Stimulated activated effector memory CD8-positive, alpha-beta T cell treated with anti-CD3 and anti-CD28 coated beads, Interleukin-12 subunit alpha, Interleukin-12 subunit beta, amount 100 ng/mL, for 72 hours (primary cell): Measurements from ENCODE around the gene CORO2A.

Experiments used
- ATAC-seq: fragments of 150-1000 bp; cut with Tn5 transposase; 2 replicates; pipeline ENCODE4 v1.10.0; 2021
- DNase-seq, 2 donors: peaks; one replicate each; pipeline ENCODE4 v3.0.0; 2021 to 2022; ENCODE audit warnings: low spot score in 2 of 2
- H3K27ac Mint-ChIP-seq: one replicate; pipeline ENCODE4 v1.8.0; 2022; ENCODE audit warnings: mild to moderate bottlenecking, mixed read lengths
- H3K36me3 Mint-ChIP-seq: one replicate; pipeline ENCODE4 v1.8.0; 2022; ENCODE audit warnings: mild to moderate bottlenecking, mixed read lengths
- H3K4me1 Mint-ChIP-seq: one replicate; pipeline ENCODE4 v1.8.0; 2022; ENCODE audit warnings: mixed read lengths
- H3K4me3 Mint-ChIP-seq: one replicate; pipeline ENCODE4 v1.8.0; 2022; ENCODE audit warnings: mild to moderate bottlenecking, mixed read lengths
- H3K9me3 Mint-ChIP-seq: one replicate; pipeline ENCODE4 v1.8.0; 2022; ENCODE audit warnings: mixed read lengths

The CORO2A gene

DNA sequence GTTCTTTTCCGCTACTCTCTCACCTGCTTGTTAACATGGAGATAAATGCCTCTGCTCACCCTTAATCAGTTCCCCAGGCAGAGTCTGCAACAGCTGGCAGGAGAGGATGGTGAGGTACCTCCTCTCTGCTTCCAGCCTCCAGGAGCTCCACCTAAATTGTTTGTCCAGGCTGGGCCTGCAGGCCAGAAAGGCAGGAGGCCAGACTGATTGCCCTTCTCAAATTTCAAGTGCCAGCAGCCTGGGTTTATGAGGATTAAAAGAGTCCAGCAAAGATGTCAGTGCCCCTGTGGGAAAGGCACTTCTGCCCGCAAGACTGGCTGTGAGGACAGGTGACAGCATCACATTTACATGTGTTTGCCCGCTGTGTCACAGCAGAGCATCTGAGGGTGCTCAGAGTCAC is 19.8 kb downstream of the CORO2A start:
- Mint-ChIP-seq H3K9me3 (no peaks in the 10 kb centered on the region), H3K27ac (no peak overlapping the region), H3K4me3 (no peak overlapping the region), H3K36me3 (peaks cover 9% of the 10 kb centered on the region), H3K4me1 (peaks cover 50% of the 10 kb centered on the region)
- DNase-seq (no peak), ATAC-seq (no peak)

DNA sequence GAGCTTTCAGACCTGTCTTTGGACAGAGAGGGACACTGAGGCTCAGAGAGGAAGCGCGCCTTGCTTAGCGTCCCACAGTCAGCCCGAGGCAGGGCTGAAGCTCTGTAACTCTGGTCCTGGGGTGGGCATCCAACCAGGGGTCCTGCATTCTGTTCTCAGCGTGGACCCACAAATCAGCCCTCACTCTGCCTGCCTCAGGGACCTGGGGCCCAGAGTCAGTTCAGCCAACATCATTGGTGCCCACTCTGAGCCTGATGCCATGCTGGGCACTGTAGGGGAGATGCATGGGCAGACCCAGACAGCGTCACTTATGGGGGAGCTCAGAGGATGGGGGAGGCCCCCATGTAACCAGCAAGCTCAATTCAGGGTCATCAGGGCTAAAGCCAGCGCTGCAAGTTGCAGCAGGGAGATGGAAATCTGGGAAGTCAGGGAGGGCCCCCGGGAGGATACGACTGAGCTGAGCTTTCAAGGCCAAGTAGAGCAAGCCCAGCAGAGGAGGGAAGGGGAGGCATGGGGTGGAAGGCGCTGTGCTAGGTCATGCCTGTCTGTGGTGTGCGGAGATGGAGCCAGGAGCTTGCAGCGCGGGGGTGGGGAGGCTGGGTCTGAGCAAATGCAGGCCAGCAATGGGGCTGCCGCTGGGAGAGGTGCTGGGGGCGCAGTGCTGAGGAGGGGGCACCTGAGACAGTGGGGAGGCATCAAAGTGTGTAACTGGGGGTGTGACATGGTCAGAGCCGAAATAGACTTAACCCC is 21.1 kb downstream of the CORO2A start:
- Mint-ChIP-seq H3K27ac (peak overlapping the region; percentile 88), H3K9me3 (no peaks in the 10 kb centered on the region), H3K4me3 (no peak overlapping the region), H3K4me1 (peaks cover 47% of the 10 kb centered on the region), H3K36me3 (peaks cover 9% of the 10 kb centered on the region)
- ATAC-seq = no peak
- no peak for DNase-seq

DNA sequence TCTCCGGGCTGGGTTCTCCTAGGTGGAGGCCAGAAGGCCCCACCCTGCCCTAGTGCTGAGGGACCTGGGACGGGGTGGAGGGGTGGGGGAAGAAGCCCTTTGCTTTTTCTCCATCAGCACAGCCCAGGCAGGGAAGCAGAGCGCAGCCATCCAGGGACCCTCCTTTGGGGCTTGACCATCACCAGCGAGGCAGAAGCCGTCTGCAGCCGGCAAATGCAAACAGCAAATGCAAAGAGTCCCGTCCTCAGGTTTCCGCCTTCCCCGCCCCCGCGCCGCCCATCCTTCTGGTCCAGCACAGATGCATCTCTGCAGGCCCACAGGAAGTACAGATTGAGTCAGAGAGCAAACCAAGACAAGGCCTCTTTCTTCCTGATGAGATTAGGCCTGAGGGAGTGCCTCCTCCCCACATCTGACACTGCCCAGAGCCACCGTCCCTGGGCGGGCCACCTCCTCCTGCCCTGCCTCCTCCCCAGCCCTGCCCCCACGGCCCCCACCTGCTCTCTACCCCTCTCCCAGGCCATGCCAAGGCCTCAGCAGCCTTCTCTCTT is 23.4 kb downstream of the CORO2A start:
- Mint-ChIP-seq H3K9me3 (no peaks in the 10 kb centered on the region), H3K36me3 (peaks cover 9% of the 10 kb centered on the region), H3K27ac (peak overlapping the region; percentile 98), H3K4me3 (peak overlapping the region; percentile 68), H3K4me1 (peaks cover 56% of the 10 kb centered on the region)
- ATAC-seq (peak; percentile 99), DNase-seq (peak; percentile 36 to 81)

DNA sequence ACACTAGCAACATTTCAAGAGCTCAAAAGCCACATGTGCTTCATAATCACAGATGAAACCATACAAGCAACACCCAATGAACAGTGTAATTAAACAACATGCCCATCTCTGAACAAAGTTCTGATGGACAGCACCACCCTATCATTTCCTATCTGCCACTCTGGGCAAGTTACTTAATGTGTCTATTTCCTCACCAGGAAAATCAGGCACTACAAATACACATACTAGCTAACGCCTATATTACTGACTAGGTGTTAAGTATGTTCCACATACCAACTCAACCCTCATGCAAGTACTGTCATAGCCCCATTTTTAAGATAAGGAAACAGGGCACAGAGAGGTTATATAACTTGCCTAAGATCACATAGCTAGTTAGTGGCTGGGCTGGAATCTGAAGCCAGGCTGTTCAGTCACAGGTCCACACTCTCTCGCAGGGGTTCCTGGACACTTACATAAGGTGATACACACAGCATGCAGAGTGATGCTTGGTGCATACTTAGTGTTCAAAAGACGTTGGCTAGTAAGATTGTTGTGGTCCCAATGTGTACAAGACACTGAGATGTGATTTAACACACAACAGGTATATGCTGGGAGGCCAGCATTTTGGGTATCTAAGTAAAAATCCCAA is 24.2 kb downstream of the CORO2A start:
- ATAC-seq (no peak), DNase-seq (no peak)
- H3K9me3 Mint-ChIP-seq = no peaks in the 10 kb centered on the region
- H3K4me1 Mint-ChIP-seq = peaks cover 64% of the 10 kb centered on the region
- H3K36me3 Mint-ChIP-seq = peaks cover 9% of the 10 kb centered on the region
- peak overlapping the region; percentile 68 for H3K4me3 Mint-ChIP-seq
- H3K27ac Mint-ChIP-seq = no peak overlapping the region

DNA sequence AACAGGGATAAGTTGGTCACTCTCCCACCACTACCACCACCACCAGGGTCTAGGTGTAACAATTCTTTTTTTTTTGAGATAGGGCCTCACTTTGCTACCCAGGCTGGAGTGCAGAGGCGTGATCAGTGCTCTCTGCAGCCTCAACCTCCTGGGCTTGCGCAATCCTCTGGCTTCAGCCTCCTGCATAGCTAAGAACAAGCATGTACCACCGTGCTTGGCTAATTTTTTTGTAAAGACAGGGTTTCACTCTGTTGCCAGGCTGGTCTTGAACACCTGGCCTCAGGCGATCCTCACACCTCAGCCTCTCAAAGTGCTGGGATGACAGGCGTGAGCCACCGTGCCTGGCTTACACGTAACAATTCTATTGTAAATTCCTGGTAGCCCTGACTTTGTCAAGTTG is 27.5 kb downstream of the CORO2A start:
- Mint-ChIP-seq H3K4me3 (no peak overlapping the region), H3K27ac (no peak overlapping the region), H3K9me3 (no peaks in the 10 kb centered on the region), H3K36me3 (no peaks in the 10 kb centered on the region), H3K4me1 (peaks cover 59% of the 10 kb centered on the region)
- no peak for ATAC-seq
- DNase-seq = no peak

DNA sequence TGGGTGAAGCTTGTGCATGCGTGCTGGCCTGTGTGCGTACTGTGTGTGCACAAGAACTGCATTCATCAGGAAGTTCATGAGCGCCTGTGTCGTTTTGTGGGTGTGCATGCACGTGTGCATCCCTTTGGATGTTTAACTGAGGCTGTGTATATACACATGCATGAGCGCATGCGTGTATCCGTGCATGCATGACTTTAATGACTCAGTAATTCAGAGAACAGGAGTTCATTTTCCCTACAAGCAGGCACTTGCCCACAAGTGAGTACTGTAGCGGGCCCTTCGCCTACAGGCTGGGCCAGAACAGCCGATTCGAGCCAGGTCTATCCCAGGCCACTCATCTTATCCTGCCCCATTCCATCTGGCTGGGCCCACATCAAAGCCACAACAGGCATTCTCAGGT is 29.8 kb downstream of the CORO2A start:
- Mint-ChIP-seq H3K9me3 (no peaks in the 10 kb centered on the region), H3K27ac (no peak overlapping the region), H3K4me1 (peaks cover 59% of the 10 kb centered on the region), H3K36me3 (peaks cover 5% of the 10 kb centered on the region), H3K4me3 (no peak overlapping the region)
- DNase-seq (no peak), ATAC-seq (no peak)

DNA sequence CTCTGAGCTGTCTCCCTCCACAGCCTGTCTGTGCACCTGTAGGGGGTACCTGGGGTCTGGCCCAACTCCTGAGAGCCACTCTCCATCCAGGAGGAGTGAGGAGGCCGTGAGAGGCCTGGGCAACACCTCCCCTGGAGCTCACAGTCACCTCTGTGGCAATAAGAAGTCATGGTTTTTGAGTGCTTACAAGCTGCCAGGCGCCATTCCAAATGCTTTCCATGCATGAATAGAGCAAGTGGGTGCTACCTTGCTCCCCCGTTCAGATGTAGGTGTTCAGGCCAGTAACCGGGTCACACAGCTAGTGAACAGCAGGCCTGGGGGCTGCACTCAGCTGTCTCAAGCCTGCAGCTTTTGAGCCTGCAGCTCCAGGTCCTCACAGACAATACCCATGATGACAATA is 30.6 kb downstream of the CORO2A start:
- Mint-ChIP-seq H3K4me1 (peaks cover 59% of the 10 kb centered on the region), H3K4me3 (no peak overlapping the region), H3K9me3 (no peaks in the 10 kb centered on the region), H3K36me3 (peaks cover 5% of the 10 kb centered on the region), H3K27ac (no peak overlapping the region)
- no peak for DNase-seq
- no peak for ATAC-seq

DNA sequence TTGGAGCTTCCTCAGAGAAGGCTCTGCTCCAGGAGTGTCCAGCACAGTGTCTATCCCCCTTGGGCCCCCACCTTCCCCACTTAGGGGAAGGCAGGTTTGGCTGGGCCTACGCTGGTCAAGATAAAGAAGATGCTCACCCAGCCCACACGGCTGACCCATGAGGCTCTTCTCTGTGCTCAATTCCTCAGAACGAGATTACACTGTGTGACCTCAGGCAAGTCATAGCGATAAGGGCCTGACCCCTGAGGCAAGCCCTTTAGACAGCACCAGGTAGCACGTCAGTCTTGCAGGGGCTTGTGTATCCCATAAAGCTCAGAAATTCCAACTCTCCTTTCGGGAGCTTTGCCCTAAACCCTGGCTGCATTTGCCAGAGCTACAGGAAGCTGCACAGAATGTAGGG is 32.6 kb downstream of the CORO2A start:
- peaks cover 48% of the 10 kb centered on the region for H3K4me1 Mint-ChIP-seq
- H3K36me3 Mint-ChIP-seq = peaks cover 22% of the 10 kb centered on the region
- DNase-seq = no peak
- H3K9me3 Mint-ChIP-seq = no peaks in the 10 kb centered on the region
- H3K27ac Mint-ChIP-seq = peak overlapping the region; percentile 79
- H3K4me3 Mint-ChIP-seq = no peak overlapping the region
- no peak for ATAC-seq

DNA sequence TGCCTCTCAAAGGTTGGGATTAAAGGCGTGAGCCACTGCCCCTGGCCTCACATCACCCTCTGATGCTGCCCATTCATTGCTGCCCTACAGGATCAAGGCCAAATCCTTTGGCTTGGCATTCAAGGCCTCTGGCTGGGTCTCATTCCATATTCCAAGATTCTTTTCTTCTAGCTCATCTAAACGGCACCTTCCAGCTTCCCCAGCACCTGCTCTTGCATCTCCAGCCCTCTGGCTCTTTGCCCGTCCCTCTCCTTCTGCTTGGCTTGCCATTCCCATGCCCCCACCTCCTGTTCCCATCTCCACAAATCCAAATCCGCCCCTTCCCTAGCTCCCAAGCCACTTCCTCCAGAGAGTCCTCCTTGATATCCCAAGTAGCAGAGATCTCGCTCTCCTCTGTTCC is 33.1 kb downstream of the CORO2A start:
- ATAC-seq (no peak), DNase-seq (no peak)
- peaks cover 22% of the 10 kb centered on the region for H3K36me3 Mint-ChIP-seq
- no peaks in the 10 kb centered on the region for H3K9me3 Mint-ChIP-seq
- peak overlapping the region; percentile 79 for H3K27ac Mint-ChIP-seq
- no peak overlapping the region for H3K4me3 Mint-ChIP-seq
- peaks cover 43% of the 10 kb centered on the region for H3K4me1 Mint-ChIP-seq

DNA sequence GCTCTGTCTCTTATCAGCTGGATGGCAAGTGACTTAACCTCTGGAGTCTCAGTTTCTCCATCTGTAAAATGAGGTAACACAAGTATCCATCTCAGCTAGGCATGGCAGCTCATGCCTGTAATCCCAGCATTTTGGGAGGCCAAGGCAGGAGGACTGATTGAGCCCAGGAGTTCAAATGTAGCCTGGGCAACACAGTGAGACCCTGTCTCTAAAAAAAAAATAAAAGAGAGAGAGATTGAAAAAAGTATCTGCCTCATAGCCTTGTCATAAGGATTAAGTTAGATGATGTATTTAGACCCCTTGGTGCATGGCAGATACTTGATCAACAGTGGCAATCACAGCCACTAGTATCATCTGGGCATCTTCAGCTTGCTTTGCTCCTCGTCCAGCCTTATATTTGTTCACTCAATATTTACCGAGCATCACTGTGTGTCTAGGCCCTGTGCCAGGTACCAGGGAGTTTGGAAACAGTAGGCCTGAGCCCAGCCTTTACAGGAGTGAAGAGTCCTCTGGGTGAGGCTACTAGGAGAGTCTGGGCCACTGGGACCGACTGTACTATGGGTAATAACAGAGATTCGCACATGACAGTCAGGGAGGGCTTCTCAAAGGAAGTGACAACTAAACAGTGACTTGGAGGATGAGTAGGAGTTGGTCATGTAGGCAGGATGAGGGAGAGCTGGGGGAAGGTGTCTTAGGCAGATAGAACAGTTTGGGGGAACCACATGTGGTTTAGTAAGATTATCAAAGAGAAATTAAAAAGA is 34.2 kb downstream of the CORO2A start:
- H3K4me3 Mint-ChIP-seq = peak overlapping the region; percentile 4
- peak; percentile 91 for ATAC-seq

DNA sequence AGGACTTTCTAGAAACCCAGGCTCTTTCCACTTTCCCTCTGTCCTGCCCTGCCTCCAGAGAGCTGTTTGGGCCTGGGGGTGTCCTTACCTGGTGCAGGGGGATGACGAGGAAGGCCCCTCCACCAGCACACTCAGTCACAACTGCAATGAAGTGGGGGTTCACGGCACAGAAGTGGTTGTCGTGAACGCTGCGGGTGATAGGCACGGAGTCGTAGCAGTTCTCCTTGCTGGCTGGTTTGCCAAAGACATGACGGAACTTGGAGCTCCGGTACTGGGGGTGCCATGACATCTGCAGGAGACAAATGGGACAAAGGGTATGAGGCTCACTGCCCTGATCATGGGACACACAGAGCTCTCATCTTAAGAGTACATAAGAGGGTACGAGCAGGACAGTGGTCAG is 35.1 kb downstream of the CORO2A start:
- peaks cover 22% of the 10 kb centered on the region for H3K36me3 Mint-ChIP-seq
- ATAC-seq = no peak
- no peak overlapping the region for H3K4me3 Mint-ChIP-seq
- no peaks in the 10 kb centered on the region for H3K9me3 Mint-ChIP-seq
- DNase-seq = no peak
- H3K4me1 Mint-ChIP-seq = peaks cover 31% of the 10 kb centered on the region
- H3K27ac Mint-ChIP-seq = peak overlapping the region; percentile 79

More for the DNA sequence above, 34.2 kb downstream of the CORO2A start:
- peaks cover 22% of the 10 kb centered on the region for H3K36me3 Mint-ChIP-seq
- H3K4me1 Mint-ChIP-seq = peaks cover 32% of the 10 kb centered on the region
- H3K9me3 Mint-ChIP-seq = no peaks in the 10 kb centered on the region
- peak overlapping the region; percentile 79 for H3K27ac Mint-ChIP-seq
- peak in 1 of 2 donors; percentile 56 for DNase-seq

DNA sequence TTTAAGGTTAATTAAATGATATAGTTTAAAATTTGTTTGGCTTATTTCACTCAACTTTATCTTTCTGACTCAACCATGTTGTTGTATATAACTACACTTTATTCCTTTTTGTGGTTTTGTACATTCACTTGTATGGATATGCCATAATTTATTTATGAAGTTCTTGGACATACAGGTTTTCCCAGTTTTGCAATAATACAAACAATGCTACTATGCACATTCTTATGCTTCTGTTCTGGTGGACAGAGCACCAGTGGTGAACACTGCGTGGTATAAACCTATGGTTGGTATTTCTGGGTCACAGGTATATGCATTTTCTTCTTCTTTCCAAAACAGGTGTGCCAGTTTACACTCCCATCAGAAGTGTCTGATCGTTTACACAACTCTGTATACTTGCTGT is 37.8 kb downstream of the CORO2A start:
- H3K4me1 Mint-ChIP-seq = peaks cover 23% of the 10 kb centered on the region
- H3K36me3 Mint-ChIP-seq = peaks cover 22% of the 10 kb centered on the region
- no peaks in the 10 kb centered on the region for H3K9me3 Mint-ChIP-seq
- H3K4me3 Mint-ChIP-seq = no peak overlapping the region
- ATAC-seq = no peak
- H3K27ac Mint-ChIP-seq = no peak overlapping the region
- DNase-seq = no peak

DNA sequence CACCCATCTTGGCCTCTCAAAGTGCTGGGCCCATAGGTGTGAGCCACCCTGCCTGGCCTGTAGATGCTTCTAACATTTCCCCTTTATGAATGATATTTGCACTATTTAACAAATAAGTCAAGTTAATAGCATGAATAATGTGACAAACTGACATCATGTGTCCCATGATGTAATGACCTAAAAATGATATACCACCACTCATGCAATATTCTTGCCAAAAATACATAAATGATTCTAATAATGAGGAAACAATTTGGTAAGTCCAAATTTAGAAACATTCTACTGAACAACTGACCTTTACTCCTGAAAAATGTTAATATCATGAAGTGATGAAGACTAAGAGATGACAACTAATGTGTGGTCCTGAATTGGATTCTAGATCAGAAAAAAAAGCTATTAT is 39.9 kb downstream of the CORO2A start:
- DNase-seq (no peak), ATAC-seq (no peak)
- Mint-ChIP-seq H3K4me3 (no peak overlapping the region), H3K27ac (no peak overlapping the region), H3K36me3 (peaks cover 18% of the 10 kb centered on the region), H3K4me1 (peaks cover 7% of the 10 kb centered on the region), H3K9me3 (no peaks in the 10 kb centered on the region)

DNA sequence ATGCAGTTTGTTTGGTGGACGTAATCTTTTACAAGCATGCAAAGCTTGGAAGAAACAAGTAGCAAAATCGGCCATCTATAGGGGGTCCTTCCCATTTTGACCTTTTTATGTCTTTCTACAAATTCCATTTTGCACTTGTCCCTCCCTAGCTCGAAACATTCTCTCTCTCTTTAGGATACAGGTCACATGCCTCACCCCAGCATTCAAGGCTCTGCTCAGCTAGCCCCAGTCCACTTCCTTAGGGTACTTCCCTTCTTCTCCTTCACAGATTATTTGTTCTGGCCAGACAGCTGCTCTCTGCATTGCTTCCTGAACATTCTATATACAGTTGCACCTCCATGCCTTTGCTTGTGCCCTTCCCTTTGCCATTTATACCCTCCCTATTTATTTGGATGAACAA is 41.7 kb downstream of the CORO2A start:
- ATAC-seq = no peak
- Mint-ChIP-seq H3K9me3 (no peaks in the 10 kb centered on the region), H3K4me1 (peaks cover 18% of the 10 kb centered on the region), H3K36me3 (peaks cover 6% of the 10 kb centered on the region), H3K27ac (no peak overlapping the region), H3K4me3 (no peak overlapping the region)
- DNase-seq = no peak

DNA sequence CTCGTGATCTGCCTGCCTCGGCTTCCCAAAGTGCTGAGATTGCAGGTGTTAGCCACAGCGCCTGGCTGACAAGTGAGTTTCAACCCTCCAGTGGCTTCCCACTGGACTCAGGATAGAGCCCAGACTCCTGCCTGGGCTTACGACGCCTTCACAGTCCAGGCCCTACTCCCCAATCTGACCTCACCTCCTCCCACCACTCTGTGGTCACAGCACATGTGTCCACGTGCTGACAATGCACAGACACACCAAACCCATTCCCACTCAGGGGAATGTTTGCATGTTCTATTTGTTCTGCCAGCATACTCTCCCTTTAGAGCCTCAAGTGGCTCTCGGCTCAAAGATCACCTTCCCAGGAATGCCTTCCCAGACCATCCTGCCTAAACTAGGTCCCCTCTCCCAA is 42.3 kb downstream of the CORO2A start:
- Mint-ChIP-seq H3K9me3 (no peaks in the 10 kb centered on the region), H3K36me3 (peaks cover under 1% of the 10 kb centered on the region), H3K27ac (no peak overlapping the region), H3K4me1 (peaks cover 18% of the 10 kb centered on the region), H3K4me3 (no peak overlapping the region)
- DNase-seq (no peak), ATAC-seq (no peak)
